Sigmoid colon (tissue), 4 donors: Measurements from ENCODE around the gene NSUN4.
"Not testable (repeated sequence)": the region's sequence is repeated elsewhere in the genome, so short reads cannot be mapped to it uniquely, and the experiment has no call there.

Experiments used
- POLR2A ChIP-seq, 2 donors: fragments of 450-650 bp; IDR thresholded peaks; one replicate each; pipeline ENCODE4 v1.6.1; 2016; ENCODE audit warnings: antibody characterized with exemption in 2 of 2, mild to moderate bottlenecking in 2 of 2, moderate library complexity in 2 of 2
- POLR2AphosphoS5 ChIP-seq, 4 donors: sonication (generic); formaldehyde crosslinking; IDR thresholded peaks; one replicate each; pipeline ENCODE4 v1.6.1; 2017; ENCODE audit warnings: antibody characterized with exemption in 4 of 4
- TF ChIP-seq, protein P1 (sequence below), 4 experiments: fragments of 450-650 bp in 3 of 4; fragments of 200-600 bp in 1 of 4; IDR thresholded peaks; one replicate each; pipeline ENCODE4 v1.5.1; 2016 to 2019; ENCODE audit warnings: antibody characterized with exemption in 4 of 4, mild to moderate bottlenecking in 3 of 4, moderate library complexity in 2 of 4

DNA sequence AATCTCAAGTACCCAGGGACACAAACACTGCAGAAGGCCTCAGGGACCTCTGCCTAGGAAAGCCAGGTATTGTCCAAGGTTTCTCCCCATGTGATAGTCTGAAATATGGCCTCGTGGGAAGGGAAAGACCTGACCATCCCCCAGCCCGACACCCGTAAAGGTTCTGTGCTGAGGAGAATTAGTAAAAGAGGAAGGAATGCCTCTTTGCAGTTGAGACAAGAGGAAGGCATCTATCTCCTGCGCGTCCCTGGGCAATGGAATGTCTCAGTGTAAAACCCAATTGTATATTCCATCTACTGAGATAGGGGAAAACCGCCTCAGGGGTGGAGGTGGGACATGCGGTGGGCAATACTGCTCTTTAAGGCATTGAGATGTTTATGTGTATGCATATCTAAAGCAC lies 10.8 kb upstream of the NSUN4 start:
- TF ChIP-seq, protein P1, sequence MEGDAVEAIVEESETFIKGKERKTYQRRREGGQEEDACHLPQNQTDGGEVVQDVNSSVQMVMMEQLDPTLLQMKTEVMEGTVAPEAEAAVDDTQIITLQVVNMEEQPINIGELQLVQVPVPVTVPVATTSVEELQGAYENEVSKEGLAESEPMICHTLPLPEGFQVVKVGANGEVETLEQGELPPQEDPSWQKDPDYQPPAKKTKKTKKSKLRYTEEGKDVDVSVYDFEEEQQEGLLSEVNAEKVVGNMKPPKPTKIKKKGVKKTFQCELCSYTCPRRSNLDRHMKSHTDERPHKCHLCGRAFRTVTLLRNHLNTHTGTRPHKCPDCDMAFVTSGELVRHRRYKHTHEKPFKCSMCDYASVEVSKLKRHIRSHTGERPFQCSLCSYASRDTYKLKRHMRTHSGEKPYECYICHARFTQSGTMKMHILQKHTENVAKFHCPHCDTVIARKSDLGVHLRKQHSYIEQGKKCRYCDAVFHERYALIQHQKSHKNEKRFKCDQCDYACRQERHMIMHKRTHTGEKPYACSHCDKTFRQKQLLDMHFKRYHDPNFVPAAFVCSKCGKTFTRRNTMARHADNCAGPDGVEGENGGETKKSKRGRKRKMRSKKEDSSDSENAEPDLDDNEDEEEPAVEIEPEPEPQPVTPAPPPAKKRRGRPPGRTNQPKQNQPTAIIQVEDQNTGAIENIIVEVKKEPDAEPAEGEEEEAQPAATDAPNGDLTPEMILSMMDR (IDR thresholded peaks at IDR 0.05) = not testable (repeated sequence)
- TF ChIP-seq POLR2A, POLR2AphosphoS5 (IDR thresholded peaks at IDR 0.05): not testable (repeated sequence)
